SK-N-SH (cell line): ENCODE results near the gene PPTC7. TPM values are rescaled to one million over a fixed set of nuclear protein-coding genes. Genes with fewer than 3 reads are reported as not detected.

Experiments used
- CTCF ChIA-PET: fragments of 300-600, 350-600 bp; formaldehyde crosslinking; extraction: SDS; loops from one replicate; lab custom pipeline; 2021; lab: Yijun Ruan, JAX
- POLR2A ChIA-PET: fragments of 350-600 bp; sonication (Branson Sonifier 250); formaldehyde crosslinking; extraction: SDS; loops from one replicate; lab custom pipeline; 2020; ENCODE audit warnings: antibody characterized with exemption, inconsistent platforms; lab: Yijun Ruan, JAX
- DNase-seq: peaks from one replicate; pipeline ENCODE4 v3.0.0; 2012
- H2AFZ ChIP-seq: fragments of 200-600 bp; sonication (generic); 2 replicates; pipeline ENCODE4 v1.8.1; 2016; ENCODE audit warnings: antibody characterized with exemption, mild to moderate bottlenecking, low read depth
- H3F3A ChIP-seq: fragments of 200-600 bp; sonication (generic); replicated peaks from 2 replicates; pipeline ENCODE3; 2016; ENCODE audit warnings: antibody characterized with exemption, mild to moderate bottlenecking; ENCODE audit not compliant: insufficient read depth
- H3K27ac ChIP-seq, 2 experiments: fragments of 200-500 bp in 1 of 2; fragments of 200-600 bp in 1 of 2; sonication (Bioruptor generic) in 1 of 2; sonication (generic), shearing (Covaris generic) in 1 of 2; 2 replicates each; pipeline versions ENCODE4 v1.5.1 to v1.6.1; 2014 to 2016; ENCODE audit warnings: low read depth in 2 of 2, inconsistent platforms in 1 of 2, low read length in 1 of 2, mild to moderate bottlenecking in 1 of 2, mixed read lengths in 1 of 2
- H3K27me3 ChIP-seq: fragments of 200-600 bp; sonication (generic), shearing (Covaris generic); 2 replicates; pipeline ENCODE4 v1.6.1; 2016; ENCODE audit warnings: mixed run types; ENCODE audit not compliant: insufficient read depth
- H3K36me3 ChIP-seq, 2 experiments: fragments of 200-500 bp in 1 of 2; fragments of 200-600 bp in 1 of 2; sonication (Bioruptor generic) in 1 of 2; sonication (generic) in 1 of 2; replicated peaks in 1 of 2; 2 replicates each; pipeline versions ENCODE3 to v1.5.1; 2014 to 2016; ENCODE audit warnings: low read length in 1 of 2, mild to moderate bottlenecking in 1 of 2; ENCODE audit not compliant: insufficient read depth in 2 of 2, control insufficient read depth in 1 of 2
- H3K4me1 ChIP-seq, 2 experiments: fragments of 200-500 bp in 1 of 2; fragments of 200-600 bp in 1 of 2; sonication (Bioruptor generic) in 1 of 2; sonication (generic), shearing (Covaris generic) in 1 of 2; 2 replicates each; pipeline versions ENCODE4 v1.5.1 to v1.6.1; 2014 to 2016; ENCODE audit warnings: low read depth in 1 of 2, low read length in 1 of 2, mixed run types in 1 of 2; ENCODE audit not compliant: insufficient read depth in 2 of 2, control insufficient read depth in 1 of 2
- H3K4me2 ChIP-seq: fragments of 200-600 bp; sonication (generic), shearing (Covaris generic); 2 replicates; pipeline ENCODE4 v1.6.1; 2017; ENCODE audit warnings: mixed run types
- H3K4me3 ChIP-seq, 2 experiments: fragments of 200-500 bp in 1 of 2; fragments of 200-600 bp in 1 of 2; sonication (Bioruptor generic) in 1 of 2; sonication (generic), shearing (Covaris generic) in 1 of 2; 2 replicates each; pipeline versions ENCODE4 v1.5.1 to v1.8.1; 2014 to 2016; ENCODE audit warnings: low read depth in 2 of 2, inconsistent platforms in 1 of 2, low read length in 1 of 2, mild to moderate bottlenecking in 1 of 2, mixed read lengths in 1 of 2, moderate library complexity in 1 of 2
- H3K79me2 ChIP-seq: fragments of 200-600 bp; sonication (generic); 2 replicates; pipeline ENCODE4 v1.8.1; 2017; ENCODE audit warnings: mild to moderate bottlenecking; ENCODE audit not compliant: insufficient read depth
- H3K9ac ChIP-seq: fragments of 200-600 bp; sonication (generic); 2 replicates; pipeline ENCODE4 v1.6.1; 2017; ENCODE audit warnings: mixed run types
- H3K9me2 ChIP-seq: fragments of 200-600 bp; sonication (generic); 2 replicates; pipeline ENCODE4 v1.6.1; 2017; ENCODE audit warnings: mixed run types
- H3K9me3 ChIP-seq: fragments of 200-600 bp; sonication (generic); 2 replicates; pipeline ENCODE4 v1.6.1; 2017; ENCODE audit warnings: mixed run types, mild to moderate bottlenecking, moderate library complexity
- H4K20me1 ChIP-seq: fragments of 200-600 bp; sonication (generic); 2 replicates; pipeline ENCODE4 v1.6.1; 2017; ENCODE audit warnings: mild to moderate bottlenecking, mixed run types; ENCODE audit not compliant: insufficient read depth
- ELF1 ChIP-seq: IDR thresholded peaks from 2 replicates; pipeline ENCODE4 v1.4.0; 2012
- EP300 ChIP-seq, 2 experiments: IDR thresholded peaks; 2 replicates each; pipeline versions ENCODE4 v1.4.0 to v1.6.1; 2012; ENCODE audit warnings: borderline replicate concordance in 1 of 2, low read depth in 1 of 2, low read length in 1 of 2
- FOSL2 ChIP-seq: IDR thresholded peaks from 2 replicates; pipeline ENCODE4 v1.4.0; 2012; ENCODE audit warnings: low read depth, mild to moderate bottlenecking, moderate library complexity, borderline replicate concordance
- FOXM1 ChIP-seq: IDR thresholded peaks from 2 replicates; pipeline ENCODE4 v1.4.0; 2012; ENCODE audit warnings: low read depth, mild to moderate bottlenecking
- GABPA ChIP-seq: IDR thresholded peaks from 2 replicates; pipeline ENCODE4 v1.4.0; 2012; ENCODE audit warnings: low read depth, mild to moderate bottlenecking
- GATA2 ChIP-seq: sonication (generic); formaldehyde crosslinking; IDR thresholded peaks from 2 replicates; pipeline ENCODE4 v1.5.0; 2020; ENCODE audit warnings: mild to moderate bottlenecking, missing genetic modification reagents
- JUND ChIP-seq: IDR thresholded peaks from 2 replicates; pipeline ENCODE4 v1.4.0; 2012
- MXI1 ChIP-seq: IDR thresholded peaks from 2 replicates; pipeline ENCODE4 v1.6.1; 2012; ENCODE audit warnings: mild to moderate bottlenecking, low read depth, low read length, improper control_type of control experiment
- NRF1 ChIP-seq: IDR thresholded peaks from 2 replicates; pipeline ENCODE4 v1.6.1; 2012; ENCODE audit warnings: low read depth, mild to moderate bottlenecking, low read length
- RCOR1 ChIP-seq: fragments of 150-350 bp; IDR thresholded peaks from 2 replicates; pipeline ENCODE4 v1.6.1; 2017; ENCODE audit warnings: antibody characterized with exemption, low read length
- SMC3 ChIP-seq: IDR thresholded peaks from 2 replicates; pipeline ENCODE4 v1.6.1; 2012; ENCODE audit warnings: low read depth, low read length, improper control_type of control experiment
- TAF1 ChIP-seq: IDR thresholded peaks from 2 replicates; pipeline ENCODE4 v1.6.1; 2012; ENCODE audit warnings: low read depth, mild to moderate bottlenecking, low read length, moderate library complexity, borderline replicate concordance
- TEAD4 ChIP-seq: IDR thresholded peaks from 2 replicates; pipeline ENCODE4 v1.4.0; 2012; ENCODE audit warnings: mild to moderate bottlenecking, borderline replicate concordance; ENCODE audit not compliant: insufficient read depth
- WGBS: methylation state at CpG from one replicate; pipeline ENCODE4 v1.1.6; 2017; ENCODE audit warnings: low lambda C conversion rate; 5-methylcytosine and 5-hydroxymethylcytosine counted together
- polyA plus RNA-seq, 3 experiments: library from polyadenylated mRNA; depleted of rRNA; stranded (reverse); fragments of >200 nt; gene quantifications; 2 replicates each; pipeline ENCODE4 v1.2.3, GENCODE V29; 2012
- TF ChIP-seq, protein P1 (sequence below): fragments of 150-350 bp; IDR thresholded peaks from 2 replicates; pipeline ENCODE4 v1.6.1; 2016; ENCODE audit warnings: mild to moderate bottlenecking, low read depth, low read length
- TF ChIP-seq, protein P2 (sequence below): fragments of 150-350 bp; IDR thresholded peaks from 2 replicates; pipeline ENCODE4 v1.6.1; 2017; ENCODE audit warnings: antibody characterized with exemption, low read length, low read depth, borderline replicate concordance
- TF ChIP-seq, protein P3 (sequence below): IDR thresholded peaks from 2 replicates; pipeline ENCODE4 v1.6.1; 2012; ENCODE audit warnings: mild to moderate bottlenecking, low read depth, low read length, moderate library complexity
- TF ChIP-seq, protein P4 (sequence below): IDR thresholded peaks from 2 replicates; pipeline ENCODE4 v1.4.0; 2012; ENCODE audit warnings: low read depth
- TF ChIP-seq, protein P5 (sequence below): IDR thresholded peaks from 2 replicates; pipeline ENCODE4 v1.4.0; 2012; ENCODE audit warnings: low read depth, borderline replicate concordance
- TF ChIP-seq, protein P6 (sequence below): IDR thresholded peaks from 2 replicates; pipeline ENCODE4 v1.4.0; 2012; ENCODE audit warnings: low read depth, borderline replicate concordance
- TF ChIP-seq, protein P7 (sequence below): IDR thresholded peaks from 2 replicates; pipeline ENCODE4; 2012

PPTC7 gene
- polyA plus RNA-seq, 1 of the 3 experiments (the other 2 are of a cell fraction), result 9.6 TPM

DNA sequence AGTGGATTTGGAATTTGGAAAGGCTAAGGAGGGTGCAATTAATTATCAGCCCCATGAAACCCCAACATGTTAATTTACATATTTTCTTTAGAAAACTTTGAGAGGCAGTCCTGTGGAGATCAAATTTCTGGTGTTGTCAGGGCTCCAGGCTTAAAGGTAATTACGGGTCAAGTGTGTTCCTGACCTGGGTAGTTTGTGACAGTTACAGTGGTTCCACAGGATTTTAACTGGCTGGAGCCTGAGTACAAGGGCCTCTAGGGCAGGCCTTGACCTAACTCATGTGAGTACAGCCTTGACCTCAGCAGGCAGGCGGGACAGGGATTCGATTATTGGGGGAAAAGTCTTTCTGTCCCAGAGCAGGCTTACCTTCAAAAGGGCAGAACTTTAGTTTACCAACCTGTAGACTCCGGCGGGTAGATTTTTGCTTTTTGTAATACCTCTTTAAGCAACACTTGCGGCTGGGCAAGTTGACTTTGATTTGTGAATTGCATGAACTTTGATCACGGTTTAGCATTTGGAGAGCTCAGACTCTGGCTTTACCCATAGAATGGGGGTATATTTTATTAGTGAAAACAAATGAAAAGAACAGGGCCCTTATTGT is 8.4 kb upstream of the PPTC7 start (continued):
- TF ChIP-seq FOSL2, result no peak
- TF ChIP-seq TAF1, result no peak
- no peak for TF ChIP-seq TEAD4
- TF ChIP-seq MXI1, result no peak
- no peak for TF ChIP-seq JUND

DNA sequence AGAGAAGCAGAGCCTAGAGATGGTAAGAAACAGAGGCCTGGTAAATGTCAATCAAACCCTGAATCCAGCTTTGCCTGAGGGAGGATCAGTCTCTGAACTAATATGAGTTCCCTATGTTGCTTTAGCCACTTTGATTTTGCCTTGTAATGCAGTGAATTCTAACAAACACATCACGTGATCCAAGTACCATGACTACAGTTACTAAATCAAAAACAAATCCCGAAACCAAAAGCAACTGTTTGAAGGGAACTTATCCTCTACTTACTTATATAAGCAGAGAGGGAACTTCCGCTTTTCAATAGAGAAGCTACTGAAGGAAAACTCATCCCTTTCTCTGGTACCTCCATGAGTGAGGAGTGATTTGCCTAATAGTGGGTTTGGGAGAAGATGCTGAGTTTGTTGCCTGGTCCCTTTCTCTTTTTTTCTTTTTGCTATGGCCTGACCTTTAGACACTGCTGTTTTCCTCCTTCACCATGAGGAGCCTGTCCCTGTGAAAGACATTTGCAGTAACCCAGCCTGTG is 7.7 kb upstream of the PPTC7 start:
- DNase-seq, result no peak
- CTCF ChIA-PET, result interaction anchor here (0.6 to 5.4 kb wide), 5 partner anchors 10 to 298 kb away, joined by 3 to 34 read pairs (median 3); partner anchors contain the start of genes FAM216A and GPN3
- no peak overlapping the region; a peak in 1 of 4 replicates for H3K27ac ChIP-seq

More for the DNA sequence above, 7.7 kb upstream of the PPTC7 start:
- no peaks in the 10 kb centered on the region for H3K27me3 ChIP-seq
- no peaks in the 10 kb centered on the region for H3K9me3 ChIP-seq
- H3K36me3 ChIP-seq, result no peaks in the 10 kb centered on the region
- no peaks in the 10 kb centered on the region for H3F3A ChIP-seq
- POLR2A ChIA-PET, result no interaction called here
- H2AFZ ChIP-seq, result 0 out of 2 replicates have a peak overlapping the region, but pooled peaks have one; percentile 18
- peaks cover 0 to 2% of the 10 kb centered on the region in 2 experiments; a peak in 1 of 4 replicates for H3K4me1 ChIP-seq
- H4K20me1 ChIP-seq, result no peaks in the 10 kb centered on the region
- no peak overlapping the region for H3K4me2 ChIP-seq
- H3K9me2 ChIP-seq, result no peaks in the 10 kb centered on the region
- no peak overlapping the region for H3K4me3 ChIP-seq
- whole genome bisulfite sequencing, result 91% methylated on average over 3 of the region's 3 CpGs
- no peaks in the 10 kb centered on the region for H3K79me2 ChIP-seq
- H3K9ac ChIP-seq, result no peak overlapping the region
- TF ChIP-seq, protein P1, sequence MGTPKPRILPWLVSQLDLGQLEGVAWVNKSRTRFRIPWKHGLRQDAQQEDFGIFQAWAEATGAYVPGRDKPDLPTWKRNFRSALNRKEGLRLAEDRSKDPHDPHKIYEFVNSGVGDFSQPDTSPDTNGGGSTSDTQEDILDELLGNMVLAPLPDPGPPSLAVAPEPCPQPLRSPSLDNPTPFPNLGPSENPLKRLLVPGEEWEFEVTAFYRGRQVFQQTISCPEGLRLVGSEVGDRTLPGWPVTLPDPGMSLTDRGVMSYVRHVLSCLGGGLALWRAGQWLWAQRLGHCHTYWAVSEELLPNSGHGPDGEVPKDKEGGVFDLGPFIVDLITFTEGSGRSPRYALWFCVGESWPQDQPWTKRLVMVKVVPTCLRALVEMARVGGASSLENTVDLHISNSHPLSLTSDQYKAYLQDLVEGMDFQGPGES, result no peak
- TF ChIP-seq JUND (no peak), FOXM1 (no peak), GABPA (no peak), ELF1 (no peak), SMC3 (no peak), TEAD4 (no peak), GATA2 (no peak), FOSL2 (no peak), NRF1 (no peak), EP300 (IDR thresholded peaks at IDR 0.05; ENCODE audit: borderline replicate concordance in 1 of 2, low read depth in 1 of 2, low read length in 1 of 2) (no peak), RCOR1 (no peak)
- TF ChIP-seq, protein P2, sequence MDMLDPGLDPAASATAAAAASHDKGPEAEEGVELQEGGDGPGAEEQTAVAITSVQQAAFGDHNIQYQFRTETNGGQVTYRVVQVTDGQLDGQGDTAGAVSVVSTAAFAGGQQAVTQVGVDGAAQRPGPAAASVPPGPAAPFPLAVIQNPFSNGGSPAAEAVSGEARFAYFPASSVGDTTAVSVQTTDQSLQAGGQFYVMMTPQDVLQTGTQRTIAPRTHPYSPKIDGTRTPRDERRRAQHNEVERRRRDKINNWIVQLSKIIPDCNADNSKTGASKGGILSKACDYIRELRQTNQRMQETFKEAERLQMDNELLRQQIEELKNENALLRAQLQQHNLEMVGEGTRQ, result no peak
- TF ChIP-seq, protein P3, sequence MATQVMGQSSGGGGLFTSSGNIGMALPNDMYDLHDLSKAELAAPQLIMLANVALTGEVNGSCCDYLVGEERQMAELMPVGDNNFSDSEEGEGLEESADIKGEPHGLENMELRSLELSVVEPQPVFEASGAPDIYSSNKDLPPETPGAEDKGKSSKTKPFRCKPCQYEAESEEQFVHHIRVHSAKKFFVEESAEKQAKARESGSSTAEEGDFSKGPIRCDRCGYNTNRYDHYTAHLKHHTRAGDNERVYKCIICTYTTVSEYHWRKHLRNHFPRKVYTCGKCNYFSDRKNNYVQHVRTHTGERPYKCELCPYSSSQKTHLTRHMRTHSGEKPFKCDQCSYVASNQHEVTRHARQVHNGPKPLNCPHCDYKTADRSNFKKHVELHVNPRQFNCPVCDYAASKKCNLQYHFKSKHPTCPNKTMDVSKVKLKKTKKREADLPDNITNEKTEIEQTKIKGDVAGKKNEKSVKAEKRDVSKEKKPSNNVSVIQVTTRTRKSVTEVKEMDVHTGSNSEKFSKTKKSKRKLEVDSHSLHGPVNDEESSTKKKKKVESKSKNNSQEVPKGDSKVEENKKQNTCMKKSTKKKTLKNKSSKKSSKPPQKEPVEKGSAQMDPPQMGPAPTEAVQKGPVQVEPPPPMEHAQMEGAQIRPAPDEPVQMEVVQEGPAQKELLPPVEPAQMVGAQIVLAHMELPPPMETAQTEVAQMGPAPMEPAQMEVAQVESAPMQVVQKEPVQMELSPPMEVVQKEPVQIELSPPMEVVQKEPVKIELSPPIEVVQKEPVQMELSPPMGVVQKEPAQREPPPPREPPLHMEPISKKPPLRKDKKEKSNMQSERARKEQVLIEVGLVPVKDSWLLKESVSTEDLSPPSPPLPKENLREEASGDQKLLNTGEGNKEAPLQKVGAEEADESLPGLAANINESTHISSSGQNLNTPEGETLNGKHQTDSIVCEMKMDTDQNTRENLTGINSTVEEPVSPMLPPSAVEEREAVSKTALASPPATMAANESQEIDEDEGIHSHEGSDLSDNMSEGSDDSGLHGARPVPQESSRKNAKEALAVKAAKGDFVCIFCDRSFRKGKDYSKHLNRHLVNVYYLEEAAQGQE, result no peak
- TF ChIP-seq, protein P4, sequence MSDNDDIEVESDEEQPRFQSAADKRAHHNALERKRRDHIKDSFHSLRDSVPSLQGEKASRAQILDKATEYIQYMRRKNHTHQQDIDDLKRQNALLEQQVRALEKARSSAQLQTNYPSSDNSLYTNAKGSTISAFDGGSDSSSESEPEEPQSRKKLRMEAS, result no peak
- TF ChIP-seq, protein P5, sequence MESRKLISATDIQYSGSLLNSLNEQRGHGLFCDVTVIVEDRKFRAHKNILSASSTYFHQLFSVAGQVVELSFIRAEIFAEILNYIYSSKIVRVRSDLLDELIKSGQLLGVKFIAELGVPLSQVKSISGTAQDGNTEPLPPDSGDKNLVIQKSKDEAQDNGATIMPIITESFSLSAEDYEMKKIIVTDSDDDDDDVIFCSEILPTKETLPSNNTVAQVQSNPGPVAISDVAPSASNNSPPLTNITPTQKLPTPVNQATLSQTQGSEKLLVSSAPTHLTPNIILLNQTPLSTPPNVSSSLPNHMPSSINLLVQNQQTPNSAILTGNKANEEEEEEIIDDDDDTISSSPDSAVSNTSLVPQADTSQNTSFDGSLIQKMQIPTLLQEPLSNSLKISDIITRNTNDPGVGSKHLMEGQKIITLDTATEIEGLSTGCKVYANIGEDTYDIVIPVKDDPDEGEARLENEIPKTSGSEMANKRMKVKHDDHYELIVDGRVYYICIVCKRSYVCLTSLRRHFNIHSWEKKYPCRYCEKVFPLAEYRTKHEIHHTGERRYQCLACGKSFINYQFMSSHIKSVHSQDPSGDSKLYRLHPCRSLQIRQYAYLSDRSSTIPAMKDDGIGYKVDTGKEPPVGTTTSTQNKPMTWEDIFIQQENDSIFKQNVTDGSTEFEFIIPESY, result no peak
- TF ChIP-seq, protein P6, sequence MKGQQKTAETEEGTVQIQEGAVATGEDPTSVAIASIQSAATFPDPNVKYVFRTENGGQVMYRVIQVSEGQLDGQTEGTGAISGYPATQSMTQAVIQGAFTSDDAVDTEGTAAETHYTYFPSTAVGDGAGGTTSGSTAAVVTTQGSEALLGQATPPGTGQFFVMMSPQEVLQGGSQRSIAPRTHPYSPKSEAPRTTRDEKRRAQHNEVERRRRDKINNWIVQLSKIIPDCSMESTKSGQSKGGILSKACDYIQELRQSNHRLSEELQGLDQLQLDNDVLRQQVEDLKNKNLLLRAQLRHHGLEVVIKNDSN, result no peak
- TF ChIP-seq, protein P7, sequence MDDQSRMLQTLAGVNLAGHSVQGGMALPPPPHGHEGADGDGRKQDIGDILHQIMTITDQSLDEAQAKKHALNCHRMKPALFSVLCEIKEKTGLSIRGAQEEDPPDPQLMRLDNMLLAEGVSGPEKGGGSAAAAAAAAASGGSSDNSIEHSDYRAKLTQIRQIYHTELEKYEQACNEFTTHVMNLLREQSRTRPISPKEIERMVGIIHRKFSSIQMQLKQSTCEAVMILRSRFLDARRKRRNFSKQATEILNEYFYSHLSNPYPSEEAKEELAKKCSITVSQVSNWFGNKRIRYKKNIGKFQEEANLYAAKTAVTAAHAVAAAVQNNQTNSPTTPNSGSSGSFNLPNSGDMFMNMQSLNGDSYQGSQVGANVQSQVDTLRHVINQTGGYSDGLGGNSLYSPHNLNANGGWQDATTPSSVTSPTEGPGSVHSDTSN, result no peak
